Retinal pigment epithelial cell (primary cell): ENCODE results near the gene GUCD1.

Source experiments
- DNase-seq: peaks from one replicate; pipeline ENCODE4 v3.0.0-alpha.2; 2010; ENCODE audit warnings: low read depth
- H3K4me3 ChIP-seq: 2 replicates; pipeline ENCODE4 v1.5.1; 2011; ENCODE audit warnings: mild to moderate bottlenecking, low read length, control low read depth, moderate library complexity
- CTCF ChIP-seq: conservative IDR thresholded peaks from 2 replicates; pipeline ENCODE4 v1.5.1; 2011; ENCODE audit warnings: low read depth, low read length, control low read depth, inconsistent platforms

GUCD1 gene

DNA sequence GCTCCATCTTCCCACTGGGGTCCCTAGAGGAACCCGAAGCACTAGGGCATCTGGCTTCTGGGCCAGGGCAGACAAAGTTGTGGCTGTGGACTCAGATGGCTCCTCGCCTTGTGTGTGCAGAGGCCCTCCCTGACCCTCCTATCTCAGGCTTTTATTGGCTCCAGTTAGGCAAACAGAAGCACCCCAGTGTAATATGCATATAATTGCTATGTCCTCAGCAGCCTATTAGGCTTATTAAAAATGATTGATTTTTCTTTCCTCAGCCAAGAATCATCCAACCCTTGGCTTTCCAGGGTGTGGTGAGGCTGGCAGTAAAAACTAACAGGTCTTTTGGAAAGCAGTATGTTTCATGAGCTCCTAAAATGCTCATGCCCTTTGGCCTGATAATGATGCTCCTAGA lies 37.5 kb downstream of the GUCD1 start:
- no peak for TF ChIP-seq CTCF
- no peak overlapping the region for H3K4me3 ChIP-seq
- no peak for DNase-seq

DNA sequence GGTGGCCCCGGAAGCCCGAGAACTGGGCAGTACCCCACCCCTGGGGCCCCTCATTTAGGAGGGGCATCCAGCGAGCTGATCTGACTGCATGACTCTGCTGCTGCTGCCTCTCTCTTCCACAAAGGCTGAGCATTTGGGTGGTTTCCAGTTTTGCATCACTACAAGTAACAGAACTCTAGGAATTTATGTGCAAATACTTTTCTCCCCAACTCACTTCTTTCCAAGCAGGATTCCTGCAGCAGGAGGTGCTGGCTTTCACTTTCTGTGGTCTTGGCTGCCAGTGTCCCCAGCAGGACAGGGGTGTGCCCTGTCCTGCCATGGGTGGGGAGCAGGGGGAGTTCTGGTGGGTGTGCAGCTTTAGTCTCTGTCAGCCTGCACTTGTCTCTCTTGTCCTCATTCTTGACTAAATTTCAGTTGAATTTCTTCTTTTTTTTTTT lies 38.6 kb downstream of the GUCD1 start:
- peak; percentile 17 for TF ChIP-seq CTCF
- H3K4me3 ChIP-seq: no peak overlapping the region
- DNase-seq: peak; percentile 43

DNA sequence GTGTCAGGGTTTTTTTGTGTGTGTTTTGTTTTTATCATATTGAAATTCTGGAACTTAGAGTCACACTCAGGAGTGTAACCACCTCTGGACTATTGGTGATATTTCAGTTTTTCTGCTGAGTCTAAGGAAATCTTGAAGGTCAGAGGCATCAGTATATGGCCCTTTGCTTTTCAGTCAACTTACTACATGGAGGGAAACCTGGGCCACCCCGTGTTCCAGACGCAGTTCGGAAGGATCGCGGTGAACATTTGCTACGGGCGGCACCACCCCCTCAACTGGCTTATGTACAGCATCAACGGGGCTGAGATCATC lies 40.0 kb downstream of the GUCD1 start:
- TF ChIP-seq CTCF: no peak
- DNase-seq: no peak
- H3K4me3 ChIP-seq: no peak overlapping the region

DNA sequence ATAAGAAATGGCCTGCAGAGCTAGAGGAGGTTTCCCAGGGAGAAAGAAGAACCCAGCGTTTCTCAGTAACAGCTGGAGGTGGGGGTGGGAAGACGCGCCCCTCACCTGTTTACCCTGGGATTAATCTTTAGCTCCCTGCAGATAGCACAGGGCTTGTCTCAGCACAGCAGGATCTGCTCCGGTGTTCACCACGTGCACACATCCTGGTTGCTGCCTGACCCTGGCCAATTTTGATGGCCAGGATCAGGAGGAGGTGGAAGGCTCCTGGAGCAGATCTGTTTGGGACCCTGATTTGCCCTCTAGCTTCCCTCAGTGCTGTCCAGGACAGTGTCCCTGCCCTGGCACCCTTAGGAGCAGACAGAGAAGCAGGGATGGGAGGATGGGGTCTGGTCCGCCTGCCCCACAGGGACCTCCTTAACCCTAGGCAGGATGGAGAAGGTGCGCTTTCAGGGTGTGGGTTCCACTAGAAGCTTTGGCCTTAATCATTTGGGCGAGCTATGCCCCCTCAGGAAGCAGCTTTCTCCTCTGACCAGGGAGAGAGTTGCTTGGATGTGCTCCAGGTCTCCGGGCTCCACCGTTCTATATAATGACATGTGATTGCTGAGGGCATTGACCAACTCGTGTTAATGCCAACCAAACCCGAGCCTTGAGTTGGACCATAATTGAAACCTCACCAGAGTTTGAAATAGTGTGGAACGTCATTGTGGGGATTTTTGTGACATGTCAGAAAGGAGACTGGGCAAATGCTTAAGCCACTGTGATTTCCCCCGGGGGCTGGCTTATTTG lies 40.5 kb downstream of the GUCD1 start:
- H3K4me3 ChIP-seq: no peak overlapping the region
- TF ChIP-seq CTCF: no peak
- DNase-seq: no peak

GRCh38 chr22:24513378-24514240 lies 41.3 kb downstream of the GUCD1 start:
- no peak for TF ChIP-seq CTCF
- no peak for DNase-seq

GRCh38 chr22:24512043-24512442 lies 42.9 kb downstream of the GUCD1 start:
- no peak for DNase-seq
- no peak for TF ChIP-seq CTCF
- no peak overlapping the region for H3K4me3 ChIP-seq

More at GRCh38 chr22:24513378-24514240, 41.3 kb downstream of the GUCD1 start:
- no peak overlapping the region for H3K4me3 ChIP-seq
